K562 (cell line): ENCODE data around the gene RPLP2. TPM values are rescaled to one million over a fixed set of nuclear protein-coding genes. Genes with fewer than 3 reads are reported as not detected.

Source experiments
- ARID1B ChIP-seq: fragments of 450-650 bp; IDR thresholded peaks from 2 replicates; pipeline ENCODE4 v1.6.1; 2016; ENCODE audit warnings: antibody characterized with exemption, mild to moderate bottlenecking, inconsistent platforms
- CTBP1 ChIP-seq: fragments of 450-650 bp; IDR thresholded peaks from 2 replicates; pipeline ENCODE4 v1.6.1; 2016; ENCODE audit warnings: borderline replicate concordance
- DDX20 ChIP-seq: fragments of 450-650 bp; IDR thresholded peaks from 2 replicates; pipeline ENCODE4 v1.6.1; 2016; ENCODE audit warnings: missing genetic modification characterization, low read depth, mild to moderate bottlenecking, missing compliant biosample characterization, moderate library complexity
- ELF1 ChIP-seq: fragments of 200-800 bp; sonication (Bioruptor generic); IDR thresholded peaks from 2 replicates; pipeline ENCODE4 v1.6.1; 2016; ENCODE audit warnings: missing genetic modification characterization, missing compliant biosample characterization
- FOXP1 ChIP-seq: sonication (generic); formaldehyde crosslinking; IDR thresholded peaks from 2 replicates; pipeline ENCODE4 v1.8.0; 2022; ENCODE audit warnings: mild to moderate bottlenecking, missing genetic modification reagents
- GABPA ChIP-seq: fragments of 200-800 bp; sonication (Bioruptor generic); conservative IDR thresholded peaks from 2 replicates; pipeline ENCODE4 v1.6.1; 2016; ENCODE audit warnings: low read depth, missing genetic modification characterization, missing compliant biosample characterization
- GMEB1 ChIP-seq: fragments of 250-450 bp; sonication (Bioruptor Pico); IDR thresholded peaks from 2 replicates; pipeline ENCODE4 v1.4.0; 2020; ENCODE audit warnings: mild to moderate bottlenecking
- GTF2E2 ChIP-seq: fragments of 200-800 bp; sonication (Bioruptor generic); IDR thresholded peaks from 2 replicates; pipeline ENCODE4 v1.6.1; 2016; ENCODE audit warnings: missing genetic modification characterization, missing compliant biosample characterization
- HBP1 ChIP-seq: fragments of 450-650 bp; formaldehyde crosslinking; IDR thresholded peaks from 2 replicates; pipeline ENCODE4 v1.4.0; 2022; ENCODE audit warnings: missing genetic modification characterization
- HDAC1 ChIP-seq, 2 experiments: fragments of 450-650 bp; IDR thresholded peaks; 2 replicates each; pipeline ENCODE4 v1.6.1; 2016 to 2017; ENCODE audit warnings: inconsistent platforms in 1 of 2, mild to moderate bottlenecking in 1 of 2, moderate library complexity in 1 of 2
- ID3 ChIP-seq, 2 experiments: fragments of 250-450 bp in 1 of 2; fragments of 450-650 bp in 1 of 2; sonication (Bioruptor Pico) in 1 of 2; IDR thresholded peaks; 2 replicates each; pipeline versions ENCODE4 v1.6.1 to v1.8.0; 2016 to 2021; ENCODE audit warnings: mild to moderate bottlenecking in 2 of 2, moderate library complexity in 2 of 2, missing compliant biosample characterization in 1 of 2, missing genetic modification characterization in 1 of 2
- MLLT1 ChIP-seq, 2 experiments: fragments of 450-650 bp; IDR thresholded peaks; 2 replicates each; pipeline ENCODE4 v1.6.1; 2016
- MYC ChIP-seq, 2 experiments: fragments of 250-450 bp in 1 of 2; sonication (Bioruptor Pico) in 1 of 2; IDR thresholded peaks; 2 replicates each; pipeline versions ENCODE4 v1.5.1 to v1.6.1; 2012 to 2021; ENCODE audit warnings: low read depth in 2 of 2, borderline replicate concordance in 1 of 2, improper control_type of control experiment in 1 of 2, low read length in 1 of 2, mild to moderate bottlenecking in 1 of 2, moderate library complexity in 1 of 2
- NFE2L1 ChIP-seq: fragments of 450-650 bp; IDR thresholded peaks from 2 replicates; pipeline ENCODE4 v1.6.1; 2016; ENCODE audit warnings: missing genetic modification characterization, low read depth, mild to moderate bottlenecking, missing compliant biosample characterization, moderate library complexity, borderline replicate concordance
- TFAP4 ChIP-seq: sonication (generic); formaldehyde crosslinking; IDR thresholded peaks from 2 replicates; pipeline ENCODE4 v1.8.0; 2022; ENCODE audit warnings: missing genetic modification reagents, mild to moderate bottlenecking, moderate library complexity, borderline replicate concordance
- ZEB2 ChIP-seq: fragments of 450-650 bp; IDR thresholded peaks from 2 replicates; pipeline ENCODE4 v1.6.1; 2016
- ZFP1 ChIP-seq: fragments of 450-650 bp; formaldehyde crosslinking; IDR thresholded peaks from 2 replicates; pipeline ENCODE4 v1.4.0; 2020; ENCODE audit warnings: mild to moderate bottlenecking, mixed read lengths
- ZNF133 ChIP-seq: fragments of 250-450 bp; sonication (Bioruptor Pico); IDR thresholded peaks from 2 replicates; pipeline ENCODE4 v1.4.0; 2020; ENCODE audit warnings: mild to moderate bottlenecking
- ZNF24 ChIP-seq: fragments of 450-650 bp; IDR thresholded peaks from 2 replicates; pipeline ENCODE4 v1.6.1; 2016
- ZNF282 ChIP-seq: sonication (generic); formaldehyde crosslinking; IDR thresholded peaks from 2 replicates; pipeline ENCODE4 v1.8.1; 2023; ENCODE audit warnings: missing genetic modification reagents
- ZNF347 ChIP-seq: fragments of 450-650 bp; formaldehyde crosslinking; IDR thresholded peaks from 2 replicates; pipeline ENCODE4 v1.4.0; 2020; ENCODE audit warnings: low read depth, mild to moderate bottlenecking, moderate library complexity
- polyA plus RNA-seq, 8 experiments: library from polyadenylated mRNA; depleted of rRNA in 4 of 8; stranded (reverse) in 5 of 8; unstranded in 3 of 8; fragments of >200 nt; fragmentation: Nextera tagmentation in 2 of 8; fragmentation: Illumina TruSeq in 1 of 8; extraction: Ambion mirVana in 2 of 8; extraction: Trizol in 1 of 8; gene quantifications; 2 replicates each; pipeline versions ENCODE4 v1.2.1 to v1.2.3, GENCODE V29; 2011 to 2014; ENCODE audit warnings: inconsistent platforms in 1 of 8, missing spikeins in 1 of 8
- total RNA-seq, 7 experiments: library from RNA; depleted of rRNA in 6 of 7; stranded (reverse); fragments of >200 nt in 6 of 7; fragmentation: Illumina TruSeq in 2 of 7; extraction: Trizol in 2 of 7; gene quantifications; 2 replicates each; pipeline versions ENCODE4 v1.2.1 to v1.2.3, GENCODE V29; 2011 to 2021; ENCODE audit warnings: low replicate concordance in 1 of 7

The RPLP2 gene
- total and polyA plus RNA-seq, 9 of the 15 experiments (the other 6 are each of a cell fraction or from before 2014, with no cell fraction given), result 528 to 3,807 (median 1,633) TPM

GRCh38 chr11:832529-833113 is 22.9 kb downstream of the RPLP2 start, which contains the start of gene CD151 (continued):
- TF ChIP-seq CTBP1, result peak; percentile 14; the same call in 1 of the 2 replicates
- TF ChIP-seq MYC (IDR thresholded peaks at IDR 0.05; ENCODE audit: low read depth, low read length), result 0 out of 2 replicates have a peak, but pooled peaks have one; percentile 31
- TF ChIP-seq MYC (CRISPR knock-in tag; IDR thresholded peaks at IDR 0.05; ENCODE audit: borderline replicate concordance, low read depth), result no peak
- no peak for TF ChIP-seq ID3 (CRISPR knock-in tag; IDR thresholded peaks at IDR 0.05)
- TF ChIP-seq ID3 (tag; IDR thresholded peaks at IDR 0.05), result 0 out of 2 replicates have a peak, but pooled peaks have one; percentile 27
- TF ChIP-seq HDAC1 (IDR thresholded peaks at IDR 0.05), result peak in 1 of 2 experiments; percentile 46; a peak in 2 of 4 replicates
- TF ChIP-seq GTF2E2 (tag), result no peak
- TF ChIP-seq ZNF24, result no peak
- TF ChIP-seq ZNF282 (CRISPR knock-in tag), result no peak
- no peak for TF ChIP-seq GMEB1 (CRISPR knock-in tag)
- TF ChIP-seq DDX20, result no peak
- TF ChIP-seq GABPA (tag), result 0 out of 2 replicates have a peak, but pooled peaks have one; percentile 16
- 0 out of 2 replicates have a peak, but pooled peaks have one; percentile 43 for TF ChIP-seq ELF1
- no peak for TF ChIP-seq ZEB2
- TF ChIP-seq ZNF347 (CRISPR knock-in tag), result no peak
- TF ChIP-seq ARID1B, result 0 out of 2 replicates have a peak, but pooled peaks have one; percentile 30
- no peak for TF ChIP-seq ZFP1 (CRISPR knock-in tag)
- no peak for TF ChIP-seq ZNF133 (CRISPR knock-in tag)
- no peak for TF ChIP-seq MLLT1 (IDR thresholded peaks at IDR 0.05)
- no peak for TF ChIP-seq NFE2L1 (tag)
- TF ChIP-seq TFAP4, result peak; percentile 5; the same call in 1 of the 2 replicates
- no peak for TF ChIP-seq HBP1 (CRISPR knock-in tag)
- TF ChIP-seq FOXP1 (CRISPR knock-in tag), result peak; percentile 54; the same call in 1 of the 2 replicates
